Left lung (tissue), 10 donors: Measurements from ENCODE around the gene DNM3. TPM values are rescaled to one million over a fixed set of nuclear protein-coding genes. Genes with fewer than 3 reads are reported as not detected.

Experiments
- ATAC-seq: fragments of 200-7000 bp; cut with Tn5 transposase; one replicate; pipeline ENCODE4 v1.9.1; 2020; ENCODE audit warnings: moderate library complexity
- DNase-seq, 4 donors: peaks; one replicate each; pipeline ENCODE4 v3.0.0-alpha.2; 2013 to 2020
- H3K27ac ChIP-seq, 2 donors: fragments of 200-600 bp; sonication (generic) in 1 of 2; one replicate each; pipeline versions ENCODE4 v1.5.0 to v1.8.0; 2020 to 2021
- H3K27me3 ChIP-seq, 2 donors: fragments of 200-600 bp; sonication (generic) in 1 of 2; one replicate each; pipeline versions ENCODE4 v1.5.0 to v1.8.0; 2020 to 2021
- H3K36me3 ChIP-seq, 2 donors: fragments of 200-600 bp; sonication (generic) in 1 of 2; one replicate each; pipeline versions ENCODE4 v1.5.0 to v1.8.0; 2020 to 2021
- H3K4me1 ChIP-seq, 2 donors: fragments of 200-600 bp; one replicate each; pipeline ENCODE4 v1.8.0; 2021
- H3K4me3 ChIP-seq, 2 donors: fragments of 200-600 bp; sonication (generic) in 1 of 2; one replicate each; pipeline versions ENCODE4 v1.5.0 to v1.8.0; 2020 to 2021; ENCODE audit warnings: mild to moderate bottlenecking in 1 of 2
- H3K9me3 ChIP-seq, 2 donors: fragments of 200-600 bp; sonication (generic) in 1 of 2; one replicate each; pipeline versions ENCODE4 v1.5.0 to v1.8.0; 2020 to 2021
- CTCF ChIP-seq, 2 donors: fragments of 200-600 bp; sonication (generic) in 1 of 2; IDR thresholded peaks; one replicate each; pipeline versions ENCODE4 v1.5.0 to v1.8.0; 2021; ENCODE audit warnings: antibody characterized with exemption in 2 of 2
- intact Hi-C, 2 donors: fragments of 100-400 bp; cut with DNase I; formaldehyde crosslinking; loops; one replicate each; pipeline versions ENCODE4 v1.11.2 to v1.14.2; 2022
- polyA plus RNA-seq, 6 donors: library from polyadenylated mRNA; unstranded; fragments of 120-200 nt; gene quantifications; one replicate each; pipeline ENCODE4 v1.2.1, GENCODE V29; 2013; ENCODE audit not compliant: insufficient read length in 6 of 6
- total RNA-seq, 2 donors: library from RNA; stranded (reverse); fragmentation: NEBNext Ultra II Directional; extraction: Animal tissue kit (Norgen Biotek cat#: 25700); gene quantifications; one replicate each; pipeline ENCODE4 v1.2.1, GENCODE V29; 2021
- donor health status: DM: no; HTN: yes; CAD: no.
- donor health status: DM: no; HTN: no; CAD: no.

The DNM3 gene
- total and polyA plus RNA-seq, 8 donors, result 5.2 to 7.7 (median 6.3) TPM

- Histone ChIP-seq H3K36me3 (peaks cover 0 to 35% of the 10 kb centered on the region in 2 donors), H3K4me3 (no peak overlapping the region), H3K4me1 (peaks cover 0 to 10% of the 10 kb centered on the region in 2 donors), H3K27ac (no peak overlapping the region), H3K27me3 (no peaks in the 10 kb centered on the region), H3K9me3 (no peaks in the 10 kb centered on the region)
- no peak for DNase-seq
- TF ChIP-seq CTCF (IDR thresholded peaks at IDR 0.05), result no peak
- intact Hi-C loops, result loop anchor here in 1 of 2 donors (5.0 kb wide), 1 partner anchor 182 kb away; no protein-coding TSS in a partner anchor
- no peak for ATAC-seq
Measured at GRCh38 chr1:171800342-171800741, 41.0 kb upstream of the DNM3 start.

GRCh38 chr1:171800851-171801250 lies 40.4 kb upstream of the DNM3 start:
- ATAC-seq, result no peak
- H3K27me3 ChIP-seq, result no peaks in the 10 kb centered on the region

GRCh38 chr1:171801487-171801891 lies 39.8 kb upstream of the DNM3 start:
- peak; percentile 79 for ATAC-seq
- Histone ChIP-seq H3K9me3 (no peaks in the 10 kb centered on the region), H3K27ac (no peak overlapping the region), H3K36me3 (peaks cover 0 to 24% of the 10 kb centered on the region in 2 donors), H3K4me1 (peaks cover 0 to 19% of the 10 kb centered on the region in 2 donors), H3K27me3 (no peaks in the 10 kb centered on the region), H3K4me3 (no peak overlapping the region)
- peak in 1 of 4 donors; percentile 51 for DNase-seq
- intact Hi-C loops, result loop anchor here in 1 of 2 donors (5.0 kb wide), 1 partner anchor 181 kb away; no protein-coding TSS in a partner anchor
- peak; percentile 60 to 77 for TF ChIP-seq CTCF (IDR thresholded peaks at IDR 0.05)

More at GRCh38 chr1:171800851-171801250, 40.4 kb upstream of the DNM3 start:
- no peak for TF ChIP-seq CTCF (IDR thresholded peaks at IDR 0.05)
- no peaks in the 10 kb centered on the region for H3K9me3 ChIP-seq
- H3K4me1 ChIP-seq, result peaks cover 0 to 13% of the 10 kb centered on the region in 2 donors
- intact Hi-C loops, result loop anchor here in 1 of 2 donors (5.0 kb wide), 1 partner anchor 181 kb away; no protein-coding TSS in a partner anchor
- no peak overlapping the region for H3K27ac ChIP-seq
- no peak overlapping the region for H3K4me3 ChIP-seq
- peaks cover 0 to 30% of the 10 kb centered on the region in 2 donors for H3K36me3 ChIP-seq
- DNase-seq, result no peak

- peaks cover 0 to 17% of the 10 kb centered on the region in 2 donors for H3K36me3 ChIP-seq
- ATAC-seq (no peak), DNase-seq (no peak)
- peaks cover 0 to 22% of the 10 kb centered on the region in 2 donors for H3K4me1 ChIP-seq
- no peaks in the 10 kb centered on the region for H3K9me3 ChIP-seq
- no peak overlapping the region for H3K4me3 ChIP-seq
- TF ChIP-seq CTCF (IDR thresholded peaks at IDR 0.05), result no peak
- intact Hi-C loops, result loop anchor here in 1 of 2 donors (5.0 kb wide), 1 partner anchor 180 kb away; no protein-coding TSS in a partner anchor
- H3K27ac ChIP-seq, result no peak overlapping the region
- H3K27me3 ChIP-seq, result no peaks in the 10 kb centered on the region
Measured at GRCh38 chr1:171802207-171802606, 39.1 kb upstream of the DNM3 start.

- intact Hi-C loops, result loop anchor here in 1 of 2 donors (5.0 kb wide), 1 partner anchor 179 kb away; no protein-coding TSS in a partner anchor
- Histone ChIP-seq H3K27me3 (no peaks in the 10 kb centered on the region), H3K36me3 (peaks cover 0 to 10% of the 10 kb centered on the region in 2 donors), H3K4me1 (peaks cover 0 to 22% of the 10 kb centered on the region in 2 donors), H3K4me3 (no peak overlapping the region), H3K27ac (no peak overlapping the region), H3K9me3 (no peaks in the 10 kb centered on the region)
- DNase-seq, result peak in 2 of 4 donors; percentile 37 to 68
- ATAC-seq, result no peak
- TF ChIP-seq CTCF (IDR thresholded peaks at IDR 0.05), result no peak
Measured at GRCh38 chr1:171803045-171803444, 38.3 kb upstream of the DNM3 start.
